Vagina (tissue), 2 donors: Measurements from ENCODE around the gene NTF3.

Experiments used
- CTCF ChIP-seq, 3 experiments: fragments of 450-650 bp in 2 of 3; fragments of 200-600 bp in 1 of 3; sonication (generic) in 1 of 3; IDR thresholded peaks; one replicate each; pipeline ENCODE4 v1.5.1; 2017 to 2019; ENCODE audit warnings: antibody characterized with exemption in 3 of 3, mild to moderate bottlenecking in 2 of 3, moderate library complexity in 2 of 3
- POLR2A ChIP-seq, 2 donors: fragments of 450-650 bp; IDR thresholded peaks; one replicate each; pipeline ENCODE4 v1.6.1; 2017; ENCODE audit warnings: antibody characterized with exemption in 2 of 2, mild to moderate bottlenecking in 2 of 2, moderate library complexity in 2 of 2
- POLR2AphosphoS5 ChIP-seq, 2 donors: sonication (generic); formaldehyde crosslinking; IDR thresholded peaks; one replicate each; pipeline ENCODE4 v1.9.0; 2017; ENCODE audit warnings: antibody characterized with exemption in 2 of 2, mild to moderate bottlenecking in 2 of 2, low read depth in 1 of 2; ENCODE audit not compliant: insufficient read depth in 1 of 2

GRCh38 chr12:5402009-5402935 is 29.6 kb upstream of the NTF3 start:
- TF ChIP-seq CTCF (IDR thresholded peaks at IDR 0.05) (no peak), POLR2A (IDR thresholded peaks at IDR 0.05) (no peak), POLR2AphosphoS5 (IDR thresholded peaks at IDR 0.05; ENCODE audit: insufficient read depth in 1 of 2, low read depth in 1 of 2) (no peak)
